RWPE1 (cell line): ENCODE data around the gene PHYHIPL.

Experiments
- CTCF ChIA-PET: fragments of 350-600 bp; sonication (Branson Sonifier 250); formaldehyde crosslinking; extraction: SDS; loops from one replicate; lab custom pipeline; 2021; lab: Yijun Ruan, JAX
- POLR2A ChIA-PET: fragments of 400-600 bp; formaldehyde crosslinking; extraction: SDS; loops from one replicate; lab custom pipeline; 2020; ENCODE audit warnings: antibody characterized with exemption; ENCODE audit not compliant: low non-redundant PET; lab: Yijun Ruan, JAX
- DNase-seq: peaks from one replicate; pipeline ENCODE4 v3.0.0; 2012; ENCODE audit warnings: low spot score
- H3K27ac ChIP-seq: fragments of 450-650 bp; 2 replicates; pipeline ENCODE4 v1.5.1; 2017
- TF ChIP-seq, protein P1 (sequence below): fragments of 450-650 bp; conservative IDR thresholded peaks from 2 replicates; pipeline ENCODE4 v1.5.1; 2017; ENCODE audit warnings: low read depth, mild to moderate bottlenecking

PHYHIPL gene

DNA sequence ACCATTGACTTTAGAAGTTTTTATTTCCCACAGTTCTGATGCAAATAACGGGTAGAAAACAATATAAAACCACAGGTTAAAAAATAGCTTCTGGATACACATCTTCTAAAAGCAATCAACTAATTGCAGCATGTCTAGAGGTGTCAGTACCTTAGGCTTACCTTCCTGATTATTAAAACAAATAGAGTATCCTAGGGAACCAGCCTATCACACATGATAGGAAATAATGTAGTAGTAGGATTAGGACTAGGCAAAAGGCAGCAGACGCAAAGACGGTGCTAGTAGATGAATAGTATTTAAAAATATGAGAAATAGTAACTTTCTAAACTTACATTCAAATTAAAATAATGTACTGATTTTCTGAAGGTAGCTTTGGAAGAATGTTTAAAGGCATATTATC lies 41.7 kb upstream of the PHYHIPL start:
- DNase-seq: no peak
- ChIA-PET CTCF (no interaction called here), POLR2A (no interaction called here)
- TF ChIP-seq, protein P1, sequence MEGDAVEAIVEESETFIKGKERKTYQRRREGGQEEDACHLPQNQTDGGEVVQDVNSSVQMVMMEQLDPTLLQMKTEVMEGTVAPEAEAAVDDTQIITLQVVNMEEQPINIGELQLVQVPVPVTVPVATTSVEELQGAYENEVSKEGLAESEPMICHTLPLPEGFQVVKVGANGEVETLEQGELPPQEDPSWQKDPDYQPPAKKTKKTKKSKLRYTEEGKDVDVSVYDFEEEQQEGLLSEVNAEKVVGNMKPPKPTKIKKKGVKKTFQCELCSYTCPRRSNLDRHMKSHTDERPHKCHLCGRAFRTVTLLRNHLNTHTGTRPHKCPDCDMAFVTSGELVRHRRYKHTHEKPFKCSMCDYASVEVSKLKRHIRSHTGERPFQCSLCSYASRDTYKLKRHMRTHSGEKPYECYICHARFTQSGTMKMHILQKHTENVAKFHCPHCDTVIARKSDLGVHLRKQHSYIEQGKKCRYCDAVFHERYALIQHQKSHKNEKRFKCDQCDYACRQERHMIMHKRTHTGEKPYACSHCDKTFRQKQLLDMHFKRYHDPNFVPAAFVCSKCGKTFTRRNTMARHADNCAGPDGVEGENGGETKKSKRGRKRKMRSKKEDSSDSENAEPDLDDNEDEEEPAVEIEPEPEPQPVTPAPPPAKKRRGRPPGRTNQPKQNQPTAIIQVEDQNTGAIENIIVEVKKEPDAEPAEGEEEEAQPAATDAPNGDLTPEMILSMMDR: no peak
- H3K27ac ChIP-seq: no peak overlapping the region

DNA sequence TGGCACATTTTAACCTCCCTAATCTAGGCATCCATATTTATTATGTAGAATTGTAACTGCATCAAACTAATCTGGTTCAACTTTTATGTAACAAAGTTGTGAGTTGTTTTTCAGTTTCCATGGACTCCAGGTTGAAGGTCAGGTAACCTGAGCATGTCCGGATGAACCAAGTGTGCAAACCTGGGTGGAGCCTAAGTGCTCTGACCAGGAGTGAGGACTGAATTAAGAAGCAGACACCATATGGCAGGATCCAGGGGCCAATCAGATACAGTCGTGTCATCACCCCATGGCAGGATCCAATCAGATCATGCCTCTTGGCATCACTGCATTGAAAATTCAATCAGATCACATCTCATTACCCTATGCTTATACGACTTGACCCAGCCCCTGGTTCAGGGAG lies 41.2 kb upstream of the PHYHIPL start:
- POLR2A ChIA-PET: no interaction called here
- H3K27ac ChIP-seq: no peak overlapping the region
- no peak for DNase-seq
- CTCF ChIA-PET: no interaction called here
- TF ChIP-seq, protein P1: no peak

DNA sequence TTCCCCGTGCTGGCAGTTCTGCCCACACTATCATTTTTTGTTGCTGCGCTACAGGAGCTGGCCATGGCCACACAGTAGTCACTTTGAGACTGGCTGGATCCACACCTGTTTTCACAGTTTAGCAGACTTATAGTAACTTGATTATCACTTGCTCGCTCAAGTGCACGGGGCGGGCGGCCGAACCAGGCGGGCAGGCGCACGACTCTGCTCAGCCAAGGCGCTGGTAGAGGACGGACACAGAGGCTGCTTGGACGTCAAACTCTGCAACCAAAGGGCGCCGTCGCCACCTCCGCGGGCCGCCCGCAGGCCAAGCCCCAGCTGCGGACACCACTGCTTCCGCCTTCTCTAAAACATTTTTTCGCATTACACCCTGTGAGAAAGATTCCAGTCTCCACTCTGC lies 38.4 kb upstream of the PHYHIPL start:
- no peak for DNase-seq
- ChIA-PET POLR2A (no interaction called here), CTCF (no interaction called here)
- TF ChIP-seq, protein P1: no peak
- no peak overlapping the region for H3K27ac ChIP-seq

DNA sequence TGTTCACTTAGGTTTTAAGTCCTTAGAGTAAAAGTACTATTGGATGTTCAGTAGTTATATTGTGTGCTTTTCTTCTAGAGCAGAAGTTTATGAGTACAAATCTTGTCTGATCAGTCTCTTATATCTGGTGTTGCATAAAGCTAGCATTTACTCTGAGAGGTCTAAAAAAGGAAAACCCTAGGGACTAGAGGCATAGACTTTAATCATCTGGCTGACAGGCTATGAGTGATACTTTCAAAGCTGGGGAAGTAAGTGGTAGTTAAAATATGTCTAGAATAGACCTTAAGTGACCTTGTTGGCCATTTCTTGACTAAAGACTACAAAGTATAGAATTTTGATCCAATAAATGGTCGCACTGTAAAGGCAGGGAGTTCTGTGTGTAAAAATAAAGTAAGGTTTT lies 32.9 kb upstream of the PHYHIPL start:
- ChIA-PET CTCF (interaction anchor here (0.6 kb wide), 1 partner anchor 329 kb away, joined by 3 read pairs; no protein-coding TSS in a partner anchor), POLR2A (no interaction called here)
- no peak overlapping the region for H3K27ac ChIP-seq
- DNase-seq: no peak
- TF ChIP-seq, protein P1: no peak

DNA sequence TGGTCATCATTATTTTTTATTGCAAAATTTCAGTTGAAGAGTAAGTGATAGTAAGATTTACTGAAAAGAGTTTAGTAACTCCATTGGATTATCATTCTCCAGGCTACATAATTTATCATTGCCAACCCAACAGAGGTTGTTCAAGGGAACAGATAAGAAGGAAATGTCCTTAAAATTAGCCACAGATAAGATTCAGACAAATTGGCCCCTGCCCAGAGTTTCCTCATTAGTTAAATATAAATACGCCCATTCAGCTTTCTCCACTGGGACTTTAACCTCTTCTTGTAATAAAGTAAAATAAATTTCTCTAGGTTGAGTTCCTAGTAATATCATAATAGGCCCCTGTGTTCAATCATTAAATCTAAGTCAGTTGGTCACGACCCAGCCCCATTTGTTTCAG lies 27.7 kb upstream of the PHYHIPL start:
- ChIA-PET POLR2A (no interaction called here), CTCF (no interaction called here)
- no peak for DNase-seq
- TF ChIP-seq, protein P1: no peak
- H3K27ac ChIP-seq: no peak overlapping the region

DNA sequence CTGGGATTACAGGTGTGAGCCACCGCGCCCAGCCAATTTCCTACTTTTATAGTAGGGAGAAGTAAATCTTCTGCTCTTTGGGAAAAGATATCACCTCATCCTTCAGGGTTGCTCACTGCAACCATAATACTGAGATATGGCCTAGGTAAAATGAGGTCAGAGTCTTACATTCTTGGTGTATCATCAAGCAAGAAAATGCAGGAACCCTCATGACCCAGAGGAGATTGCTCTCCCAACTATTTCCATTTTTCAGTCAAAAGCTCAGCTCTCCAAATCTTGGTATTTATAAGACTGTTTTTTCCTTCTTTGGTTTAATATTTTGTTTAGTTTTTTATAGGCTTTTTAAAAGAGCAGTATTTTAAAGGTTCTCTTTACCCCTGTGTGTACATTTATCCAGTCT lies 20.9 kb upstream of the PHYHIPL start:
- POLR2A ChIA-PET: no interaction called here
- TF ChIP-seq, protein P1: no peak
- CTCF ChIA-PET: no interaction called here
- no peak for DNase-seq
- H3K27ac ChIP-seq: no peak overlapping the region

DNA sequence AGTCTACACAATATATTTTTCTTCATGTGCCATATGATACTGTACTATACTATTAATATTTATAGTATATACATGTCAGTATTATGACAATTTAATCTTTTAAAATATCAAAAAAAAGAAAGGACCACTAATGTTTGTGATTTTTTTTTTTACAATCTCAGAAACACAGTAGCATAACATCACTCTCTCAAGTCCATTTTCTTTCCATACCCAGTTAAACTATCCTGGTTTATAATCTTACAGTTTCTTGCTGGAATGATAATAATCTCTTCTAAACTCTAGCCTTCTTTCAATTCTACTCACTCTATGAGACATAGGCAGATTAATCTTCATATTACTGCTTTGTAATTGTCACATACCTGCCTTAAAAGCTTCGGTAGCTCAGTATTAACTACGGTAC lies 8.9 kb upstream of the PHYHIPL start:
- POLR2A ChIA-PET: no interaction called here
- no peak overlapping the region for H3K27ac ChIP-seq
- CTCF ChIA-PET: interaction anchor here (0.7 kb wide), 1 partner anchor 390 kb away, joined by 3 read pairs; no protein-coding TSS in a partner anchor
- TF ChIP-seq, protein P1: no peak
- DNase-seq: no peak
